HL-60/S4 treated with phorbol 12-myristate 13-acetate at 8.2 ng/mL for 4 days and 3 days (cell line): ENCODE data around the gene PPP1R1B.

ENCODE experiments used
- in situ Hi-C: fragments of 300-500 bp; cut with MboI; formaldehyde crosslinking; loops from 2 replicates; pipeline ENCODE4 v1.15.0; 2022; ENCODE audit warnings: low sequenced_read_pairs

Gene PPP1R1B

GRCh38 chr17:39631403-39631802, 4.7 kb downstream of the PPP1R1B start:
- in situ Hi-C loops, result no loop called here

GRCh38 chr17:39632153-39632941, 5.6 kb downstream of the PPP1R1B start:
- in situ Hi-C loops, result no loop called here

- in situ Hi-C loops, result no loop called here
Observed at GRCh38 chr17:39633570-39634183, 6.9 kb downstream of the PPP1R1B start.

- in situ Hi-C loops, result no loop called here
Observed at GRCh38 chr17:39634384-39634871, 7.7 kb downstream of the PPP1R1B start.

GRCh38 chr17:39635614-39636176, 8.9 kb downstream of the PPP1R1B start:
- in situ Hi-C loops, result no loop called here

- in situ Hi-C loops, result no loop called here
Observed at GRCh38 chr17:39636587-39636926, 9.8 kb downstream of the PPP1R1B start.

- in situ Hi-C loops, result no loop called here
Observed at GRCh38 chr17:39636927-39637736, 10.4 kb downstream of the PPP1R1B start, which contains the start of gene STARD3. Gene STARD3, plus strand, starts transcription at chr17:39637144. Its CDS starts 16,388 bp downstream, at chr17:39653532.

GRCh38 chr17:39638317-39638716, 11.6 kb downstream of the PPP1R1B start:
- in situ Hi-C loops, result no loop called here

- in situ Hi-C loops, result no loop called here
Observed at GRCh38 chr17:39639043-39639442, 12.3 kb downstream of the PPP1R1B start.

- in situ Hi-C loops, result no loop called here
Observed at GRCh38 chr17:39639566-39640458, 13.1 kb downstream of the PPP1R1B start.

- in situ Hi-C loops, result no loop called here
Observed at GRCh38 chr17:39640591-39641031, 13.9 kb downstream of the PPP1R1B start.

- in situ Hi-C loops, result no loop called here
Observed at GRCh38 chr17:39641097-39641496, 14.3 kb downstream of the PPP1R1B start.

GRCh38 chr17:39641883-39642282, 15.1 kb downstream of the PPP1R1B start:
- in situ Hi-C loops, result no loop called here

GRCh38 chr17:39642291-39643074, 15.7 kb downstream of the PPP1R1B start:
- in situ Hi-C loops, result no loop called here

- in situ Hi-C loops, result no loop called here
Observed at GRCh38 chr17:39643271-39643670, 16.5 kb downstream of the PPP1R1B start.

GRCh38 chr17:39647256-39647655, 20.5 kb downstream of the PPP1R1B start:
- in situ Hi-C loops, result no loop called here

GRCh38 chr17:39648616-39649366, 22.0 kb downstream of the PPP1R1B start:
- in situ Hi-C loops, result no loop called here

- in situ Hi-C loops, result no loop called here
Observed at GRCh38 chr17:39650121-39650579, 23.4 kb downstream of the PPP1R1B start.
